ENCODE measurements around the gene ISL1. TPM values are rescaled to one million over a fixed set of nuclear protein-coding genes. Genes with fewer than 3 reads are reported as not detected.

ISL1 gene
- total RNA-seq, 1 experiment from 2014 or later: 0.36 TPM

DNA sequence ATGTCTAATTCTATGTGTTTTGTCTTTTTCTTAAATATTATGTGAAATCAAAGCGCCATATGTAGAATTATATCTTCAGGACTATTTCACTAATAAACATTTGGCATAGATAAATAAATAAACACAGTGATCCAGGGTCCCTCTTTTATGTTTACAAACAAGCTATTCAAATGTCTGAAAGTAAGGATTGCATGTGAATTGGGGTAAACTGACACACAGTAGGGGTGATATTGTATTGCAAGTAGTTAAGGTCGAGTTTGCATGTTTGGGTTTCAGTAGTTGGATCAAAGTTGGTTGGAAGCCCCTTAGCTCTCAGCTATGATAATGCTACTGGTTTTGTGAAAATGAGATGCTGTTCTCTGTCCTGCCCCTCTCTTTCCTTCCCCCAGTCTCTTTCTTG is 11.4 kb downstream of the ISL1 start:
- no peak for ATAC-seq
- Histone ChIP-seq H3K36me3 (ENCODE audit: control insufficient read depth, insufficient read depth, low read length) (no peaks in the 10 kb centered on the region), H3K27ac (ENCODE audit: low read length) (no peak overlapping the region), H3K4me3 (ENCODE audit: low read depth in 2 of 2, low read length in 2 of 2) (no peak overlapping the region), H3K27me3 (ENCODE audit: control insufficient read depth, insufficient read depth, low read length) (peaks cover 7% of the 10 kb centered on the region), H3K9me3 (ENCODE audit: control insufficient read depth, insufficient read depth, low read depth, low read length) (no peaks in the 10 kb centered on the region), H3K4me1 (ENCODE audit: control insufficient read depth, insufficient read depth, low read length) (no peaks in the 10 kb centered on the region)
- BruUV-seq (replicated peaks): no TSS peak
- POLR2A ChIA-PET: no interaction called here
- no peak for DNase-seq (ENCODE audit: low read depth, low spot score)
- in situ Hi-C loops (cut with HindIII; ENCODE audit: low pct_unique_long_range_greater_than_20kb, low sequenced_read_pairs) (no loop called here), intact Hi-C loops (cut with micrococcal nuclease; ENCODE audit: unreplicated experiment) (no loop called here)
- TF ChIP-seq TCF7L2 (IDR thresholded peaks at IDR 0.05; ENCODE audit: low read depth, low read length) (no peak), POLR2AphosphoS5 (IDR thresholded peaks at IDR 0.05; ENCODE audit: low read depth, low read length) (no peak), SIN3A (IDR thresholded peaks at IDR 0.05; ENCODE audit: borderline replicate concordance, insufficient read depth, low read depth, low read length) (no peak)
- TF ChIP-seq, protein P1, sequence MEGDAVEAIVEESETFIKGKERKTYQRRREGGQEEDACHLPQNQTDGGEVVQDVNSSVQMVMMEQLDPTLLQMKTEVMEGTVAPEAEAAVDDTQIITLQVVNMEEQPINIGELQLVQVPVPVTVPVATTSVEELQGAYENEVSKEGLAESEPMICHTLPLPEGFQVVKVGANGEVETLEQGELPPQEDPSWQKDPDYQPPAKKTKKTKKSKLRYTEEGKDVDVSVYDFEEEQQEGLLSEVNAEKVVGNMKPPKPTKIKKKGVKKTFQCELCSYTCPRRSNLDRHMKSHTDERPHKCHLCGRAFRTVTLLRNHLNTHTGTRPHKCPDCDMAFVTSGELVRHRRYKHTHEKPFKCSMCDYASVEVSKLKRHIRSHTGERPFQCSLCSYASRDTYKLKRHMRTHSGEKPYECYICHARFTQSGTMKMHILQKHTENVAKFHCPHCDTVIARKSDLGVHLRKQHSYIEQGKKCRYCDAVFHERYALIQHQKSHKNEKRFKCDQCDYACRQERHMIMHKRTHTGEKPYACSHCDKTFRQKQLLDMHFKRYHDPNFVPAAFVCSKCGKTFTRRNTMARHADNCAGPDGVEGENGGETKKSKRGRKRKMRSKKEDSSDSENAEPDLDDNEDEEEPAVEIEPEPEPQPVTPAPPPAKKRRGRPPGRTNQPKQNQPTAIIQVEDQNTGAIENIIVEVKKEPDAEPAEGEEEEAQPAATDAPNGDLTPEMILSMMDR (IDR thresholded peaks at IDR 0.05): no peak
- TF ChIP-seq, protein P2, sequence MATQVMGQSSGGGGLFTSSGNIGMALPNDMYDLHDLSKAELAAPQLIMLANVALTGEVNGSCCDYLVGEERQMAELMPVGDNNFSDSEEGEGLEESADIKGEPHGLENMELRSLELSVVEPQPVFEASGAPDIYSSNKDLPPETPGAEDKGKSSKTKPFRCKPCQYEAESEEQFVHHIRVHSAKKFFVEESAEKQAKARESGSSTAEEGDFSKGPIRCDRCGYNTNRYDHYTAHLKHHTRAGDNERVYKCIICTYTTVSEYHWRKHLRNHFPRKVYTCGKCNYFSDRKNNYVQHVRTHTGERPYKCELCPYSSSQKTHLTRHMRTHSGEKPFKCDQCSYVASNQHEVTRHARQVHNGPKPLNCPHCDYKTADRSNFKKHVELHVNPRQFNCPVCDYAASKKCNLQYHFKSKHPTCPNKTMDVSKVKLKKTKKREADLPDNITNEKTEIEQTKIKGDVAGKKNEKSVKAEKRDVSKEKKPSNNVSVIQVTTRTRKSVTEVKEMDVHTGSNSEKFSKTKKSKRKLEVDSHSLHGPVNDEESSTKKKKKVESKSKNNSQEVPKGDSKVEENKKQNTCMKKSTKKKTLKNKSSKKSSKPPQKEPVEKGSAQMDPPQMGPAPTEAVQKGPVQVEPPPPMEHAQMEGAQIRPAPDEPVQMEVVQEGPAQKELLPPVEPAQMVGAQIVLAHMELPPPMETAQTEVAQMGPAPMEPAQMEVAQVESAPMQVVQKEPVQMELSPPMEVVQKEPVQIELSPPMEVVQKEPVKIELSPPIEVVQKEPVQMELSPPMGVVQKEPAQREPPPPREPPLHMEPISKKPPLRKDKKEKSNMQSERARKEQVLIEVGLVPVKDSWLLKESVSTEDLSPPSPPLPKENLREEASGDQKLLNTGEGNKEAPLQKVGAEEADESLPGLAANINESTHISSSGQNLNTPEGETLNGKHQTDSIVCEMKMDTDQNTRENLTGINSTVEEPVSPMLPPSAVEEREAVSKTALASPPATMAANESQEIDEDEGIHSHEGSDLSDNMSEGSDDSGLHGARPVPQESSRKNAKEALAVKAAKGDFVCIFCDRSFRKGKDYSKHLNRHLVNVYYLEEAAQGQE (IDR thresholded peaks at IDR 0.05; ENCODE audit: insufficient read depth in 1 of 2, low read depth in 2 of 2, low read length in 1 of 2): no peak
- CTCF ChIA-PET: no interaction called here

DNA sequence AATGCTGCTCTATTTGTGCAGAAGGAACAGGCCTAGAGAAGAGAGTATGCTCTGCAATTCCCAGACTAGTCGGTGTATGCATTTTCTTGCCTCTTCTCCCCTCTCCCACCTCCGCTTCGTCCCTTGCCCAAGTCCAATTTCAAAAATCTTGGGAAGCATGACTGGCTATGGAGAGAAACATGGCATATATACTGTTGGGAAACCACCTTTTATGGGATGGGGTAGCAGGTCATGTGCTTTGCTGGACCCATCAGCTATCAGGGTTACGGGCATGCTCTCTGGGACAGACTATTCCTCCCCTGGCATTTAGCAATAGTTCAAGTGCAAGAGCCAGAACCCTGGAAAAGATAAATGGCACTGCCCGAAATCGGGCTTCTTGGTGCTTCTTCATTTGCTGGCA is 12.0 kb downstream of the ISL1 start:
- Histone ChIP-seq H3K27ac (ENCODE audit: low read length) (no peak overlapping the region), H3K36me3 (ENCODE audit: control insufficient read depth, insufficient read depth, low read length) (no peaks in the 10 kb centered on the region), H3K27me3 (ENCODE audit: control insufficient read depth, insufficient read depth, low read length) (peaks cover 7% of the 10 kb centered on the region), H3K9me3 (ENCODE audit: control insufficient read depth, insufficient read depth, low read depth, low read length) (no peaks in the 10 kb centered on the region), H3K4me1 (ENCODE audit: control insufficient read depth, insufficient read depth, low read length) (no peaks in the 10 kb centered on the region), H3K4me3 (ENCODE audit: low read depth in 2 of 2, low read length in 2 of 2) (no peak overlapping the region)
- in situ Hi-C loops (cut with HindIII; ENCODE audit: low pct_unique_long_range_greater_than_20kb, low sequenced_read_pairs) (no loop called here), intact Hi-C loops (cut with micrococcal nuclease; ENCODE audit: unreplicated experiment) (no loop called here)
- ChIA-PET POLR2A (no interaction called here), CTCF (no interaction called here)
- DNase-seq (ENCODE audit: low read depth, low spot score) (no peak), ATAC-seq (no peak)
- no TSS peak for BruUV-seq (replicated peaks)
- TF ChIP-seq POLR2AphosphoS5 (IDR thresholded peaks at IDR 0.05; ENCODE audit: low read depth, low read length): no peak
- TF ChIP-seq SIN3A (IDR thresholded peaks at IDR 0.05; ENCODE audit: borderline replicate concordance, insufficient read depth, low read depth, low read length): no peak

DNA sequence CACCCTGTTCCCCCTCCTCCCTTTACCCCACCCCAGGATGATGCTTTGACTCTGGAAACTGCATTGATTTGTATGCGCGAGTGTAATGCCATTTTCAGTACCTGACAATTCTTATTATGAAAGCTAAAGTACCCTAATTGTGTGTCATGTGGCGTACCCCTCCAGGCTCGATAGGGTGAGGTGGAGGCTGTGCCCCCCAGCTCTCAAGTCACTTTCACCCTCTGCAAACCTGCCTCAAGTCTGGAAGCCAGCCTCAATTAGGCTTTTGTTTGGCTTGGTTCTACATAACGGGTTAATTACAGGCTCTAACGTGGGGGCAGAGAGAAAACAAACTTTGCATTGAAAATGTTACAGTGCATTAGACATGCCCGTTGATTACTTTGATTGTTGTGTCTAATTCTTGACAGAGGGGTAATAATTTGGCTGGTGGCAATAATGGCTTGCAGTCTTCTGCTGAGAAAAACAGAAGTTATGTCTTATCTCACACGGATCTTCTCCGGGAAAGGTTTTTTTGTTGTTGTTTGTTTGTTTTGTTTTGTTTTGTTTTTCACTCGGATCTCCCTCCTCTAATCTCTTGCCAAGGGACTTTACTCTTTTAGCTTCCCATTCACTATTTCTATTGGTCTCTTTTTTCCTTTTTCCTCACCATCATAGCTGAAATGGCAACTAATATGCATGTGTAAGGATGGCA is 12.6 kb downstream of the ISL1 start:
- Histone ChIP-seq H3K4me1 (ENCODE audit: control insufficient read depth, insufficient read depth, low read length) (no peaks in the 10 kb centered on the region), H3K36me3 (ENCODE audit: control insufficient read depth, insufficient read depth, low read length) (no peaks in the 10 kb centered on the region), H3K4me3 (ENCODE audit: low read depth in 2 of 2, low read length in 2 of 2) (no peak overlapping the region), H3K27me3 (ENCODE audit: control insufficient read depth, insufficient read depth, low read length) (peaks cover 7% of the 10 kb centered on the region), H3K27ac (ENCODE audit: low read length) (no peak overlapping the region), H3K9me3 (ENCODE audit: control insufficient read depth, insufficient read depth, low read depth, low read length) (no peaks in the 10 kb centered on the region)
- no peak for TF ChIP-seq POLR2AphosphoS5 (IDR thresholded peaks at IDR 0.05; ENCODE audit: low read depth, low read length)
- no peak for TF ChIP-seq SIN3A (IDR thresholded peaks at IDR 0.05; ENCODE audit: borderline replicate concordance, insufficient read depth, low read depth, low read length)
- TF ChIP-seq, protein P1 (IDR thresholded peaks at IDR 0.05): no peak
- no peak for TF ChIP-seq TCF7L2 (IDR thresholded peaks at IDR 0.05; ENCODE audit: low read depth, low read length)
- TF ChIP-seq, protein P2 (IDR thresholded peaks at IDR 0.05; ENCODE audit: insufficient read depth in 1 of 2, low read depth in 2 of 2, low read length in 1 of 2): no peak
- in situ Hi-C loops (cut with HindIII; ENCODE audit: low pct_unique_long_range_greater_than_20kb, low sequenced_read_pairs): no loop called here
- CTCF ChIA-PET: no interaction called here
- ATAC-seq: no peak
- POLR2A ChIA-PET: no interaction called here
- no peak for DNase-seq (ENCODE audit: low read depth, low spot score)
- BruUV-seq (replicated peaks): no TSS peak
- intact Hi-C loops (cut with micrococcal nuclease; ENCODE audit: unreplicated experiment): no loop called here
